ELR (cell line): ENCODE data around the gene MED15.

Source experiments
- DNase-seq: peaks from one replicate; pipeline ENCODE4 v3.0.0-alpha.2; 2015; ENCODE audit warnings: low read depth

The MED15 gene

DNA sequence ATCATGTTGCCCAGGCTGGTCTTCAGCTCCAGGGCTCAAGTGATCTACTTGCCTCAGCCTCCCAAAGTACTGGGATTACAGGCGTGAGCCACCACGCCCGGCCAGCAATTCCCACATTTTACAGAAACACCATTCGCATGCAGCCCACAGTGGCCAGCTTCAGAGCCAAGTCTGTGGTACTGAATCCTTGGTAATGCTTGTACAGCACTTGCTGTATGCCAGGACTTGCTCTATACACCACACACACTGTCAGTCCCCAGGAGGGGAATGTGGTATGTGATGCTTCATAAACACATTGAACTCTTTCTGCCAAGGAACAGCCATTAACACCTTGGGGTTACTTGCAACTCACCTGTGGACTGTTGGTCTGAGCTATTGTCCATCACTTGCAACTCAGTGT, 119.4 kb downstream of the MED15 start:
- no peak for DNase-seq

- no peak for DNase-seq
Observed at GRCh38 chr22:20627432-20627831, 120.0 kb downstream of the MED15 start.

- DNase-seq, result no peak
Observed at GRCh38 chr22:20628081-20628939, 120.9 kb downstream of the MED15 start.

GRCh38 chr22:20629401-20629800, 122.0 kb downstream of the MED15 start:
- DNase-seq, result no peak

DNA sequence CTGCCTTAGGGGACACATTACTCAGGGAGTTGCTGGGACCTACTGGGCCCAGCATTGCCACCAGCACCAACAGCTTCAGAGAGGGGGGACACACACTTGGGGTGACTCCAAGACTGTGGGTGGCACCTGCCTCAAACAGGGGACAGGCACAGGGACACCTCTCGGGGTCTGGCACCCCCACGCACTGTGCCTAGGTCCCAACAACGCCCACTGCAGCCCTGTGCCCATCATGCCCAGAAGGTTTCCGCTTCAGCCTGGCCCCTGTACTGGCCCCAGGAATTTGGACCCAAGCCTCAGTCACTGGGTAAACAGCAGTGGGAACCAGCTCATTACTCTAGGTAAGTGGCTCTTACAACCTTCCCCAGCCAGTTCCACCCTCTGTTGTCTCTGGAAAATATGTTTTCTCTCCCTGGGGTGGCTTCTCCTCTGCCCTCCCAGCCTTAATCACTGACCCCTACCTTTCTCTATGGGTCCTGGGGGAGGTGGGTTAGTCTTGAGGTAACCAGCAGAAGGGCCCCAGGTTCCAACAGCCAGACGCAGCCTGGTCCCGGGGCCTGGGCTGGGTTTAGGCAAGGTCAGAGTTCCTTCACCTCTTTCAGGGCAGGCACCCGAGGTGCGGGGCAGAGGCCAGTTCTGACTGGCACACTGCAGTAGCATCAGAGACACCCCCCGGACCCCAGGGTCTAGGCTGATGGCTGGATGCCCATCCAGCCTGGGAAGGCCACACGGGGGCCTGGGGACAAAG, 123.6 kb downstream of the MED15 start:
- no peak for DNase-seq

- no peak for DNase-seq
Observed at GRCh38 chr22:20632082-20632481, 124.7 kb downstream of the MED15 start.

DNA sequence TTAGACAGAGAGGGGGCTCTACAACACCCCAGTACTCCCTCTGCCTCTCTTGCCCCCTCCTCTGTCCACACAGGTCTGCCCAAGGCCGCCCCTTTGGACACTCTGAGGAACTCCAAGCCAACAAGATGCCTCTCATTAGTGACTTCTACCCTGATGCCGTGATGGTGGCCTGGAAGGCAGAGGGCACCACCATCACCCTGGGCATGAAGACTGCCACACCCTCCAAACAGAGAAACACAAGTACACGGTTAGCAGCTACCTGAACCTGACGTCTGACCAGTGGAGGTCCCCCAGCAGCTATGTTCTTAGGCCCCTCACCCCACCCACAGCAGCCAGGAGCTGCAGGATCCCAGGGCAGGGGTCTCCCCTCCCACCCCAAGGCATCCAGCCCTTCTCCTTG, 125.1 kb downstream of the MED15 start:
- DNase-seq, result no peak

DNA sequence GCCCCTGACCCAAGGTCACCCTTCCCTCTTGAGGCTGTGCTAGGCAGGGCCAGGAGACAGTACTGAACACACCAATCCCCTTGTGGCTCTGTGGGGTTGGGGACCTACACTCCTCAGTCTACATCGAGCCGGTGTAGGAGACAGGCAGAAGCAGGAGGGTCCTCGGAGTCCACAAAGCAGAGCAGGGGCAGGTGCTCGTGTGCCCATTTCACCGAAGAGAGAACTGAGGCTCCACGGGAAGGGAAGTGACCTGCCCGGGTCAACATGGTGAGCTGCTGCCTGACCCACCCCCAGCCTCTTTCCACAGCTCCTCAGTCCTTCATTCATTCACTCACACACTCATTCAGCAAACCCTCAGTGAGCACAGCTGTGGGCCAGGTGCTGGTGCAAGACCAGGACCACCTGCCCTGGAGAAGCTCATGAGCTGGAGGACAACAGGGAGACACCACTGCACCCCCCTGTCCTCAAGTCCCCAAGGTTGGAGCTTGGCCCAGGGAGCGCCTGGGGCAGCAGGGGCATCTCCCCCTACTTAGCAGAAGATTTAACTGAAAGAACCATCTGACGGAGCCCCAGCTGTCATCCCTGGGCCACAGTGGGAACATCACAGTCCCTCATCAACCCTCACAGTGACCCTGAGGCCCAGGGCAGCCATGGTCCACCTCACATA, 127.3 kb downstream of the MED15 start:
- DNase-seq, result no peak

- no peak for DNase-seq
Observed at GRCh38 chr22:20635227-20635591, 127.8 kb downstream of the MED15 start.

GRCh38 chr22:20636075-20636812, 128.8 kb downstream of the MED15 start:
- no peak for DNase-seq

DNA sequence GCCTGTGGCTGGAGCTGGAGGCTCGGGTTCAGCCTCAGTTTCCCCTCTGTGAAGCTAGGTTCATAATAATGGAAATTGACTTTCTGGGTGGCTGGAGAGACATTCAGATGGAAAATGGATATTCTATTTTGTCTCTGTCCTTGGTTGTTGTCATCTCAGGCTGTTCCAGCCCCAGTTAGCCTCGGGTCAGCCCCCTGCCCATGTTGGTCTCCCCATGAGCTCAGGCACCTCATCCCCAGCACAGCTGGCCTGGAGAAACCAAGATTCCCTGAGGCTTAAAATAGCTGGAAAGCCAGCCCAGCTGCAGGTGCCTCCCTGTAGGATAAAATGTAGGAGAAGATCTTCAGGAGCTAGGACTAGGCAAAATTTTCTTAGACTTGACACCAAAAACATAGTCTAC, 129.5 kb downstream of the MED15 start:
- DNase-seq, result no peak
